HepG2 (cell line): ENCODE measurements around the gene GCHFR. TPM values are rescaled to one million over a fixed set of nuclear protein-coding genes. Genes with fewer than 3 reads are reported as not detected.

ENCODE experiments used
- ARNTL ChIP-seq: sonication (generic); formaldehyde crosslinking; IDR thresholded peaks from 2 replicates; pipeline ENCODE4 v1.4.0; 2020; ENCODE audit warnings: mild to moderate bottlenecking, missing genetic modification reagents
- BCL3 ChIP-seq: sonication (generic); formaldehyde crosslinking; IDR thresholded peaks from 2 replicates; pipeline ENCODE4 v1.5.1; 2020; ENCODE audit warnings: mild to moderate bottlenecking, missing genetic modification reagents, moderate library complexity
- FOSL2 ChIP-seq: sonication (generic); formaldehyde crosslinking; IDR thresholded peaks from 2 replicates; pipeline ENCODE4 v1.4.0; 2020; ENCODE audit warnings: missing genetic modification reagents
- FOXM1 ChIP-seq: sonication (generic); formaldehyde crosslinking; IDR thresholded peaks from 2 replicates; pipeline ENCODE4 v1.5.0; 2020; ENCODE audit warnings: missing genetic modification reagents
- GFI1 ChIP-seq: sonication (generic); formaldehyde crosslinking; IDR thresholded peaks from 2 replicates; pipeline ENCODE4 v1.5.0; 2020; ENCODE audit warnings: missing genetic modification reagents, mild to moderate bottlenecking, borderline replicate concordance
- HDAC6 ChIP-seq: fragments of 200-600 bp; sonication (generic); IDR thresholded peaks from 2 replicates; pipeline ENCODE4 v1.7.0; 2017; ENCODE audit warnings: mild to moderate bottlenecking, antibody characterized with exemption, low read length, low read depth
- HNF4A ChIP-seq: sonication (generic); formaldehyde crosslinking; IDR thresholded peaks from 2 replicates; pipeline ENCODE4 v1.4.0; 2020; ENCODE audit warnings: missing genetic modification reagents
- KLF15 ChIP-seq: sonication (generic); formaldehyde crosslinking; IDR thresholded peaks from 2 replicates; pipeline ENCODE4 v1.8.1; 2023; ENCODE audit warnings: borderline replicate concordance, mild to moderate bottlenecking, inconsistent platforms, missing genetic modification reagents, mixed read lengths
- MIXL1 ChIP-seq: IDR thresholded peaks from 2 replicates; pipeline ENCODE4 v1.6.1; 2016
- MNT ChIP-seq: fragments of 450-650 bp; IDR thresholded peaks from 2 replicates; pipeline ENCODE4 v1.6.1; 2016
- NBN ChIP-seq: fragments of 450-650 bp; conservative IDR thresholded peaks from 2 replicates; pipeline ENCODE4 v1.6.1; 2017
- NFATC3 ChIP-seq: sonication (generic); formaldehyde crosslinking; IDR thresholded peaks from 2 replicates; pipeline ENCODE4 v1.5.1; 2020; ENCODE audit warnings: mild to moderate bottlenecking, missing genetic modification reagents
- PRPF4 ChIP-seq: fragments of 200-400 bp; formaldehyde crosslinking; IDR thresholded peaks from 2 replicates; pipeline ENCODE4 v1.6.1; 2016; ENCODE audit warnings: low read length, low read depth; ENCODE audit not compliant: poor library complexity, severe bottlenecking
- REXO4 ChIP-seq: sonication (generic); formaldehyde crosslinking; IDR thresholded peaks from 2 replicates; pipeline ENCODE4 v1.8.0; 2022; ENCODE audit warnings: missing genetic modification reagents, mild to moderate bottlenecking, borderline replicate concordance
- RFX3 ChIP-seq: IDR thresholded peaks from 2 replicates; pipeline ENCODE4 v1.6.1; 2016; ENCODE audit warnings: missing biosample characterization, missing genetic modification reagents
- SMC3 ChIP-seq: IDR thresholded peaks from 2 replicates; pipeline ENCODE4 v1.6.1; 2011; ENCODE audit warnings: low read length, improper control_type of control experiment
- SP1 ChIP-seq, 2 experiments: fragments of 450-650 bp in 1 of 2; sonication (generic) in 1 of 2; formaldehyde crosslinking in 1 of 2; IDR thresholded peaks; 2 replicates each; pipeline versions ENCODE4 v1.4.0 to v1.6.1; 2016 to 2020; ENCODE audit warnings: missing genetic modification reagents in 1 of 2
- YEATS2 ChIP-seq: sonication (generic); formaldehyde crosslinking; IDR thresholded peaks from 2 replicates; pipeline ENCODE4 v1.4.0; 2020; ENCODE audit warnings: missing genetic modification reagents, borderline replicate concordance
- YEATS4 ChIP-seq: sonication (generic); formaldehyde crosslinking; IDR thresholded peaks from 2 replicates; pipeline ENCODE4 v1.4.0; 2020; ENCODE audit warnings: missing genetic modification reagents, borderline replicate concordance
- ZFP1 ChIP-seq: IDR thresholded peaks from 2 replicates; pipeline ENCODE4 v1.6.1; 2016
- ZFP90 ChIP-seq: sonication (generic); formaldehyde crosslinking; IDR thresholded peaks from 2 replicates; pipeline ENCODE4 v1.8.0; 2022; ENCODE audit warnings: missing genetic modification reagents, mild to moderate bottlenecking, inconsistent platforms, borderline replicate concordance
- ZNF232 ChIP-seq: sonication (generic); formaldehyde crosslinking; IDR thresholded peaks from 2 replicates; pipeline ENCODE4 v1.4.0; 2020; ENCODE audit warnings: missing genetic modification reagents, borderline replicate concordance
- ZNF253 ChIP-seq: sonication (generic); formaldehyde crosslinking; IDR thresholded peaks from 2 replicates; pipeline ENCODE4 v1.8.0; 2022; ENCODE audit warnings: mild to moderate bottlenecking, missing genetic modification reagents, borderline replicate concordance
- ZNF260 ChIP-seq: sonication (generic); formaldehyde crosslinking; IDR thresholded peaks from 2 replicates; pipeline ENCODE4 v1.4.0; 2020; ENCODE audit warnings: missing genetic modification reagents, low read depth, mild to moderate bottlenecking, borderline replicate concordance
- ZNF430 ChIP-seq: sonication (generic); formaldehyde crosslinking; IDR thresholded peaks from 2 replicates; pipeline ENCODE4 v1.9.0; 2021; ENCODE audit warnings: mild to moderate bottlenecking, missing genetic modification reagents
- ZNF446 ChIP-seq: sonication (generic); formaldehyde crosslinking; IDR thresholded peaks from 2 replicates; pipeline ENCODE4 v1.5.0; 2020; ENCODE audit warnings: mild to moderate bottlenecking, missing genetic modification reagents
- ZNF562 ChIP-seq: sonication (generic); formaldehyde crosslinking; IDR thresholded peaks from 2 replicates; pipeline ENCODE4 v1.8.0; 2022; ENCODE audit warnings: missing genetic modification reagents, borderline replicate concordance
- ZNF746 ChIP-seq: sonication (generic); formaldehyde crosslinking; IDR thresholded peaks from 2 replicates; pipeline ENCODE4 v1.8.0; 2022; ENCODE audit warnings: mild to moderate bottlenecking, missing genetic modification reagents
- ZSCAN29 ChIP-seq: sonication (generic); formaldehyde crosslinking; conservative IDR thresholded peaks from 2 replicates; pipeline ENCODE4 v1.4.0; 2020; ENCODE audit warnings: mild to moderate bottlenecking, missing genetic modification reagents
- polyA plus RNA-seq, 8 experiments: library from polyadenylated mRNA; depleted of rRNA in 3 of 8; stranded (reverse) in 7 of 8; unstranded in 1 of 8; fragments of >200 nt; fragmentation: Illumina TruSeq in 4 of 8; extraction: Trizol in 4 of 8; gene quantifications; 2 replicates each; pipeline versions ENCODE4 v1.2.1 to v1.2.3, GENCODE V29; 2011 to 2016; ENCODE audit warnings: low read depth in 4 of 8, missing spikeins in 1 of 8, mixed read lengths in 1 of 8; ENCODE audit not compliant: insufficient read depth in 1 of 8
- total RNA-seq, 5 experiments: library from RNA; depleted of rRNA; stranded (reverse); fragments of >200 nt; fragmentation: Illumina TruSeq; extraction: Trizol; gene quantifications; 2 replicates each; pipeline ENCODE4 v1.2.3, GENCODE V29; 2016; ENCODE audit warnings: low read depth in 1 of 5

GCHFR gene
- total and polyA plus RNA-seq, 2 of the 13 experiments (the other 11 are each of a cell fraction or from before 2014, with no cell fraction given) = 51.5 to 92.4 TPM

DNA sequence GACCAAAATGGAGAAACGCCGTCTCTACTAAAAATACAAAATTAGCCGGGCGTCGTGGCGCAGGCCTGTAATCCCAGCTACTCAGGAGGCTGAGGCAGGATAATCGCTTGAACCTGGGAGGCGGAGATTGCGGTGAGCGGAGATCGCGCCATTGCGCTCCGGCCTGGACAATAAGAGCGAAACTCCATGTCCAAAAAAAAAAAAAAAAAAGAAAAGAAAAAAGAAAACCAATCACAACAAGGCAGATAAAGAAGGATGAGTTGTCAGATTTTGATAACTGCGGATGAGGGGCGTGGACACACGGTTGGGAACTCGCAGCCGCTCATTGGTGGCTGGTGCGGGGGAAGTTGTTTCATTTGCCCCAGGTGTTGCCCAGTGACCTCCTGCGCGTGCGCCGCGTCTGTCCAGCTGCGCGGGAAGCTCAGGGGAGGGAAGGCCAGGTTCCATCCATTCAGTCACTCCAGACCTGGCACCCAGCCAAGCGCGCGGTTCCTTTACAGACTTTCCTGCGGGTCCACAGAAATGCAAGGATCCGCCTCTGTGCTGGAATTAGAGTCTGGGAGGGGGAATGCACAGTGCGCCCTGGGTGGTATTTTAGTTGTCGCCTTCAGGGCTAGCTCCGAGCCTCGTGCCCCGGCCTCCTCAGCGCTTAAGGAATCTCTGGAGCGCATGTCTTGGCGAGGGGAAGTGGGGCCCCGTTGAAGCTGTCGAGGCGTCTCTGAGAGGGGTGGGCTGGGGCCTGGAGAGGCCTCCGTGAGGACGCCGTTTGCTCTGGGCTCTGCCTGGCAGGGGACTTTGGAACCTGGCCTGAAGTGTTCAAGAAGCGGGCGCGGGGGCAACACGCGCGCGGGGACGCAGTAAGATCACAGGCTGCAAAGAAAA is 708 bp upstream of the GCHFR start (continued):
- TF ChIP-seq REXO4 (CRISPR knock-in tag) (0 out of 2 replicates have a peak, but pooled peaks have one; percentile 79), PRPF4 (no peak), ZFP1 (CRISPR knock-in tag) (no peak; the same call in 1 of the 2 replicates), YEATS4 (CRISPR knock-in tag) (peak; percentile 63; the same call in 1 of the 2 replicates), FOSL2 (CRISPR knock-in tag) (no peak), ZFP90 (CRISPR knock-in tag) (no peak), BCL3 (peak; percentile 85; the same call in 1 of the 2 replicates), ZNF232 (CRISPR knock-in tag) (peak; percentile 88), YEATS2 (CRISPR knock-in tag) (no peak), ZNF446 (CRISPR knock-in tag) (no peak; the same call in 1 of the 2 replicates), NBN (no peak), ZNF746 (CRISPR knock-in tag) (peak; percentile 27; the same call in 1 of the 2 replicates), ZNF253 (CRISPR knock-in tag) (0 out of 2 replicates have a peak, but pooled peaks have one; percentile 30), ZNF430 (CRISPR knock-in tag) (no peak; the same call in 1 of the 2 replicates), HDAC6 (no peak), RFX3 (CRISPR knock-in tag) (no peak), GFI1 (CRISPR knock-in tag) (no peak), HNF4A (CRISPR knock-in tag) (peak; percentile 74), ZNF260 (CRISPR knock-in tag) (no peak), FOXM1 (0 out of 2 replicates have a peak, but pooled peaks have one; percentile 32), SP1 (IDR thresholded peaks at IDR 0.05) (no peak), SP1 (CRISPR knock-in tag; IDR thresholded peaks at IDR 0.05) (no peak; the same call in 1 of the 2 replicates), ZSCAN29 (CRISPR knock-in tag) (no peak), ZNF562 (CRISPR knock-in tag) (no peak), KLF15 (CRISPR knock-in tag) (peak; percentile 61; the same call in 1 of the 2 replicates), NFATC3 (peak; percentile 65; the same call in 1 of the 2 replicates), SMC3 (no peak), MIXL1 (CRISPR knock-in tag) (no peak), ARNTL (CRISPR knock-in tag) (no peak), MNT (no peak)
